ENCODE measurements around the gene CNBD2. TPM values are rescaled to one million over a fixed set of nuclear protein-coding genes. Genes with fewer than 3 reads are reported as not detected.
"Not testable (repeated sequence)": the region's sequence is repeated elsewhere in the genome, so short reads cannot be mapped to it uniquely, and the experiment has no call there.

CNBD2 gene
- total RNA-seq, 1 donor from 2014 or later, result 2.1 TPM

DNA sequence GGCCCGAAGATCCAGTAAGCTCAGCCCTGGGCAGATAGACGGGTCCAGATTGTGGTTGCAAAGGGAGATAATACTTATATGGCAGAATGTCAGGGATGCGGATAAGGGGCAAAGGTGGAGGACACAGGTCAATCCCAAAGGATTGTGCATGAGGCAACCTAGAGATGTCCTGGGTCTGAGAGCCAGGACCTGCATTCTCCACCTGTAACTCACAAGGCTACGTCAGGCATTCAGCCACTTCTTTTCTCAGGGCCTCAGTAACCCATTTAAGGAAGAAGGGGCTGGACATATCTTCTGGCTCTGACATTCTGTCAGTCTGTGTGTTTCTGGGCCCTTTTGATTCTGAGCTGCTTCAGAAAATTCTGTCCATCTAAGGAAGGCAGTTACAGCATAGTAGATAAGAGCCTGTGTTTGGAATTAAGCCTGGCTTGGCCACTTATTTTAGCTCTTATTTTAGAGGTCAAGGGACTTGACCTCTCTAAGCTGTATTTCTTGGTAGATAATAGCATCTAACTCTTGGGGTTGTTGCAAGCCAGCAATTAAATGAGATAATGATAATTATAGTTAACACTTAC is 40.2 kb downstream of the CNBD2 start:
- DNase-seq (ENCODE audit: low read depth), result no peak
- TF ChIP-seq, protein P1, sequence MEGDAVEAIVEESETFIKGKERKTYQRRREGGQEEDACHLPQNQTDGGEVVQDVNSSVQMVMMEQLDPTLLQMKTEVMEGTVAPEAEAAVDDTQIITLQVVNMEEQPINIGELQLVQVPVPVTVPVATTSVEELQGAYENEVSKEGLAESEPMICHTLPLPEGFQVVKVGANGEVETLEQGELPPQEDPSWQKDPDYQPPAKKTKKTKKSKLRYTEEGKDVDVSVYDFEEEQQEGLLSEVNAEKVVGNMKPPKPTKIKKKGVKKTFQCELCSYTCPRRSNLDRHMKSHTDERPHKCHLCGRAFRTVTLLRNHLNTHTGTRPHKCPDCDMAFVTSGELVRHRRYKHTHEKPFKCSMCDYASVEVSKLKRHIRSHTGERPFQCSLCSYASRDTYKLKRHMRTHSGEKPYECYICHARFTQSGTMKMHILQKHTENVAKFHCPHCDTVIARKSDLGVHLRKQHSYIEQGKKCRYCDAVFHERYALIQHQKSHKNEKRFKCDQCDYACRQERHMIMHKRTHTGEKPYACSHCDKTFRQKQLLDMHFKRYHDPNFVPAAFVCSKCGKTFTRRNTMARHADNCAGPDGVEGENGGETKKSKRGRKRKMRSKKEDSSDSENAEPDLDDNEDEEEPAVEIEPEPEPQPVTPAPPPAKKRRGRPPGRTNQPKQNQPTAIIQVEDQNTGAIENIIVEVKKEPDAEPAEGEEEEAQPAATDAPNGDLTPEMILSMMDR (conservative IDR thresholded peaks at IDR 0.05; ENCODE audit: low read depth, low read length), result no peak
- H3K4me3 ChIP-seq (ENCODE audit: low read depth, low read length), result no peak overlapping the region

DNA sequence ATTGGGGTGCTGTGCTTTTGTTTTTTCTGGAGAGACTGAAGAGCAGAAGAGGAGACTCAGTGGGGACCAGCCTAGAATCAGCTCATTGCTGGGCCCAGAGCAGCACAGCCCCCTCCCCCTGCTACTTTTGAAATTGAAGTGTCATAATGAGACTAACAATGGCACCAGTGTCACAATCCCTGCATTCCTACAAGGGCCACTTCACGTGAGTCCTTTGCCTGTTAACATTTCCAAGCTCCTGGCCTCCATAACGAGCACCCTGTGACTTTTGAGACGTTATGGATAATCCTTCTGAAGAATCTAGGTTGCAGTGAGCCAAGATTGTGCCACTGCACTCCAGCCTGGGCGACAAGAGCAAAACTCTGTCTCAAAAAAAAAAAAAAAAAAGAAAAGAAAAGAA is 41.7 kb downstream of the CNBD2 start:
- TF ChIP-seq, protein P1 (conservative IDR thresholded peaks at IDR 0.05; ENCODE audit: low read depth, low read length), result no peak
- DNase-seq (ENCODE audit: low read depth), result no peak

DNA sequence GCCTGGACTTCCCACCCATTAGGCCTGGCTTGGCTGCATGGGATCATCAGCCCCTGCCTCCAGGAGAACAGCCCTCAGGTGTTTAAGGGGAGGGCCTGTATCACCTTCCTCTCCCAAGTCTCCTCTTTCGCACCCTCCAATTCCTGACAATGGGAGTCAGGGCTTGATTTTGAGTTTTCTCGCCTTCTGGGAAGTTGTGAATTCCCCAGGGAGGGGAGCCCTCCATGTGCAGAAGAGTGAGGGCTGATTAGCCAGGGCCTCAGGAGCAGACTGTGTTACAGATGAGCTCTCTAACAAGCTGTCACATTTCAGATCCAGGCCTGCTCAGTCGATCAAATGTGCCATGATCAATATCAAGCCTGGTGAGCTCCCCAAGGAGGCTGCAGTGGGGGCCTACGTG is 42.4 kb downstream of the CNBD2 start:
- no peak overlapping the region for H3K4me3 ChIP-seq (ENCODE audit: low read depth, low read length)
- TF ChIP-seq, protein P1 (conservative IDR thresholded peaks at IDR 0.05; ENCODE audit: low read depth, low read length), result no peak
- no peak for DNase-seq (ENCODE audit: low read depth)

More for the DNA sequence above, 41.7 kb downstream of the CNBD2 start:
- no peak overlapping the region for H3K4me3 ChIP-seq (ENCODE audit: low read depth, low read length)

DNA sequence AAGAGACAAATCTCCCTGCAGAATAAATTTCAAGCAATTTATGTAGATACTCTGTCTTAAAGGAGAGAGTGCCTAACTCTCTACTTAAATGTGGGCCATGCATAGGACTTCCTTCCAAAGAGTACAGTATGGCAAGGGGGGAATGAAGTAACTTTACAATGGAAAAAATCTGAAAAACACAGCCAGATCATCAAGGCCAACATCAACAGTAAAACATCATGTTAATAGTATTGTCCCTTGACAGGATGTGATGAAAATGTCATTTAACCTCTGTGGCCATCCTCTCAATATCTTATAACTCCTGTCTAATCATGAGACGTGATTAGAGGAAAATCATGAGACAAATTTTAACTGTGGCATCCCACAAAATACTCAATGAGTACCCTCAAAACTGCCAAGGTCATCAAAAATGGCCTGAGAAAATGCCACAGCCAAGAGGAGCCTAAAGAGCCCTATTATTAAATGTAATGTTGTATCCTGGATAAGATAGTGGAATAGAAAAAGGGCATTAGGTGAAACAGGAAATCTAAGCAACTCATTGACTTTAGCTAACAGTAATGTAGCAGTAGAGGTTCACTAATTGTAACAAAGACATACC is 47.5 kb downstream of the CNBD2 start:
- TF ChIP-seq, protein P1 (conservative IDR thresholded peaks at IDR 0.05; ENCODE audit: low read depth, low read length), result no peak
- no peak for DNase-seq (ENCODE audit: low read depth)
- H3K4me3 ChIP-seq (ENCODE audit: low read depth, low read length), result no peak overlapping the region

DNA sequence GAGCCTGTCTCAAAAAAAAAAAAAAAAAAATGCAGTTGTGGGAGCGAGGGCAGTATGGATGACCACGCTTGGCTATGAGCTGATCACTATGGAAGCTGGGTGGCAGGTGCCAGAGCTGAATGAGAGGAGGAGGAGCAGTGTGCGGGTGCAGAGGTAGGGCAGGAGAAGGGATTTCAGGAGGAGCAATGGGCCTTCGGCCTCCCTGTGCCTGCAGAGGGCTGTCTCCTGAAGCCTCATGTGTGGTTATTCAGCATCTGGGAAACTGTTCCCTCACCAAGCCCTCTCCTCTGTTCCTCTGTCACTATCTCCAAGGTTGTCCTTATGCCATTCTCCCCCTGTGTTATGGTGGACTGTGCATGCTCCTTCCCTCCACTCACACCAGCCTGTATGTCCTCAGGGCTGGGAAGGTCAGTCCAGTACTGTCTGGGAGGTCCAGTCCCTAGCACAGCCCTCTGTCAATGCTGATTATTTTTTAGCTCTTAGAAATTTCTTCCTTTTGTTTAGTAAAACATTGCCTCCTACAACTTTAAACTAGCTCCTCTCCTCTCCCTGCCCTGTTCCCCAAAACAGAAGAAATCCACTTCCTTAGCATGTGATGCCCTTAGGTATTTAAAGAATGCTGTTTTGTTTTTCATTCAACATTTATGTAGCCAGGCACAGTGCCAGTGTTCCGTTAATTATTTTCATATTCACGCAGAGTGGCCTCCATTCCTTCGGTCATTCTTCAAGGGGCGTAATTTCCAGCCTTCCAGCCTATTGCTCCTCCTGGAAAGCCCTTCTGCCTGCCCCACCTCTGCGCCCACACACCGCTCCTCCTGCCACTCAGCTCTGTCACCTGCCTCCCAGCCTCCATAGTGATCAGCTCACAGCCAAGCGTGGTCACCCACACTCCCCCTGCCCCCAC is 48.9 kb downstream of the CNBD2 start:
- DNase-seq (ENCODE audit: low read depth), result peak; percentile 88
- TF ChIP-seq, protein P1 (conservative IDR thresholded peaks at IDR 0.05; ENCODE audit: low read depth, low read length), result no peak
- H3K4me3 ChIP-seq (ENCODE audit: low read depth, low read length), result no peak overlapping the region

DNA sequence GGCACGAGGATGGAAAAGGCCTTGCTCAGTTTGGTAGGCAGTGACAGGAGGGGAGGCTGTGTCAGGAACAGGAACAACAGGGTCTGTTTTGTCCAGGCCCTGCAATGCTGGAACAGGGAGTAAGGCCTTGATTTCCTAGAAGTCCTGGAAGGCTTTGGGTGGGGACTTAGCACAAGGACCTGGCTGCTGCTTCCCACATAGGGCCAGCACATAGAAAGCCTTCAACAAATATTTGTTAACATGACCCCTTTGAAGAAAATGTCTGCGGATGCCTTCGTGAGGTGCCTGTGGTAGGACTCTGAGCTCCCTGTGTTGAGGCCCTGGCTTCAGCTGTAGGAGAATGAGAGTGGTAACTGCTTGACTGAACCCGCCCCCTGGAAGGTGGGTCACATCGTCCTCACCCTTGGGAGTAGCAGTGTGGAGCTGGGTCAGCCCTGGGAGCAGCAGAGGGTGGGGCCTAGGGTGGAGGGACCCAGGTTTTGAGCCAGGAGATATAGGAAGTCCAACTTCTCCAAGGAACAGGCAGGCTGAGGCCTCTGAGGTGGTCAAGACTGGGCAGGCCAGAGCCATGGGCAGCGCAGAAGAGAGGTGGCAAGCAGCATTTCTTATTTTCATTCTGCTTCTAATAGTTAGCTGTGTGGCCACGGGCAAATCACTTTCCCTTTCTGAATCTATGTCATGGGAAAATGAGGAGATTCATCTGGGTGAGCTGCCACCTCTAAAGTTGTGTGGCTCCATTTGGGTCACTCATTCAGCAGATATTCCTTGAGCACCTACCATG is 50.0 kb downstream of the CNBD2 start:
- H3K4me3 ChIP-seq (ENCODE audit: low read depth, low read length), result no peak overlapping the region
- DNase-seq (ENCODE audit: low read depth), result no peak
- TF ChIP-seq, protein P1 (conservative IDR thresholded peaks at IDR 0.05; ENCODE audit: low read depth, low read length), result no peak

DNA sequence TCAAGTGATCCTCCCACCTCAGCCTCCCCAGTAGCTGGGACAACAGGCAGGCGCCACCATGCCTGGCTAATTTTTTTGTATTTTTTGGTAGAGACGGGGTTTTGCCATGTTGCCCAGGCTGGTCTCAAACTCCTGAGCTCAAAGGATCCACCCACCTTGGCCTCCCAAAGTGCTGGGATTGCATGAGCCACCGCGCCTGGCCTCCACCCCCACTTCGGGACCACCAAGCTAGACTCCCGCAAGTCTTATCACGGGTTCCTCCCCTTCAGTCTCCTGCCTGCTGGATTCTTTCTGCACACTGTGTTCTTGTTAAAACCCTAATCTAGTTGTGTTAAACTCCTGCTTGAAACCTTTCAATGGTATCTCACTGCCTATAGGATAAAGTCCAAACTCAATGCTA is 57.7 kb downstream of the CNBD2 start:
- not testable (repeated sequence) for DNase-seq (ENCODE audit: low read depth); H3K4me3 ChIP-seq (ENCODE audit: low read depth, low read length)
